ENCODE measurements around the gene TUSC2.

The TUSC2 gene

DNA sequence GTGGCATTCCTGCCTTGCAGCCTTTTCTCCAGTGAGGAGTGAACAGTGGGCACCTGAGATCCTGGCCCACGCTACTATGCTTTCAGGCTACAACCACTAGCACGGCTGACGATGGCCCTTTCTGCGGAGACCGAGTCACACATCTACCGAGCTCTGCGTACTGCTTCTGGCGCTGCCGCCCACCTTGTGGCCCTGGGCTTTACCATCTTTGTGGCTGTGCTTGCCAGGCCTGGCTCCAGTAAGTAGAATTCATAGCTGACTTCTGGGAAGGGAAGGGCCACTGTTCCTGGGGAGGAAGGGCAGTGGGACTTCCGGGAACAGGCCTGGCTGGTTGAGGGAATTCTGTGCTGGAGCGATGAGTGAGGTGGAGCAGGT, 23.3 kb upstream of the TUSC2 start:
- ChIA-PET POLR2A (interaction anchor here (1.7 to 3.1 kb wide), 2 partner anchors 11 to 14 kb away, joined by 7 to 24 read pairs; partner anchors contain the start of gene RASSF1), CTCF (interaction anchor here (2.1 to 8.4 kb wide), 4 partner anchors 10 to 265 kb away, joined by 4 to 70 read pairs (median 32); partner anchors contain the start of gene RASSF1)
- TF ChIP-seq, protein P1, sequence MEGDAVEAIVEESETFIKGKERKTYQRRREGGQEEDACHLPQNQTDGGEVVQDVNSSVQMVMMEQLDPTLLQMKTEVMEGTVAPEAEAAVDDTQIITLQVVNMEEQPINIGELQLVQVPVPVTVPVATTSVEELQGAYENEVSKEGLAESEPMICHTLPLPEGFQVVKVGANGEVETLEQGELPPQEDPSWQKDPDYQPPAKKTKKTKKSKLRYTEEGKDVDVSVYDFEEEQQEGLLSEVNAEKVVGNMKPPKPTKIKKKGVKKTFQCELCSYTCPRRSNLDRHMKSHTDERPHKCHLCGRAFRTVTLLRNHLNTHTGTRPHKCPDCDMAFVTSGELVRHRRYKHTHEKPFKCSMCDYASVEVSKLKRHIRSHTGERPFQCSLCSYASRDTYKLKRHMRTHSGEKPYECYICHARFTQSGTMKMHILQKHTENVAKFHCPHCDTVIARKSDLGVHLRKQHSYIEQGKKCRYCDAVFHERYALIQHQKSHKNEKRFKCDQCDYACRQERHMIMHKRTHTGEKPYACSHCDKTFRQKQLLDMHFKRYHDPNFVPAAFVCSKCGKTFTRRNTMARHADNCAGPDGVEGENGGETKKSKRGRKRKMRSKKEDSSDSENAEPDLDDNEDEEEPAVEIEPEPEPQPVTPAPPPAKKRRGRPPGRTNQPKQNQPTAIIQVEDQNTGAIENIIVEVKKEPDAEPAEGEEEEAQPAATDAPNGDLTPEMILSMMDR (IDR thresholded peaks at IDR 0.05; ENCODE audit: control extremely low read depth, extremely low read depth, low read depth, missing control alignments): no peak
- no peak for DNase-seq (ENCODE audit: extremely low spot score)

DNA sequence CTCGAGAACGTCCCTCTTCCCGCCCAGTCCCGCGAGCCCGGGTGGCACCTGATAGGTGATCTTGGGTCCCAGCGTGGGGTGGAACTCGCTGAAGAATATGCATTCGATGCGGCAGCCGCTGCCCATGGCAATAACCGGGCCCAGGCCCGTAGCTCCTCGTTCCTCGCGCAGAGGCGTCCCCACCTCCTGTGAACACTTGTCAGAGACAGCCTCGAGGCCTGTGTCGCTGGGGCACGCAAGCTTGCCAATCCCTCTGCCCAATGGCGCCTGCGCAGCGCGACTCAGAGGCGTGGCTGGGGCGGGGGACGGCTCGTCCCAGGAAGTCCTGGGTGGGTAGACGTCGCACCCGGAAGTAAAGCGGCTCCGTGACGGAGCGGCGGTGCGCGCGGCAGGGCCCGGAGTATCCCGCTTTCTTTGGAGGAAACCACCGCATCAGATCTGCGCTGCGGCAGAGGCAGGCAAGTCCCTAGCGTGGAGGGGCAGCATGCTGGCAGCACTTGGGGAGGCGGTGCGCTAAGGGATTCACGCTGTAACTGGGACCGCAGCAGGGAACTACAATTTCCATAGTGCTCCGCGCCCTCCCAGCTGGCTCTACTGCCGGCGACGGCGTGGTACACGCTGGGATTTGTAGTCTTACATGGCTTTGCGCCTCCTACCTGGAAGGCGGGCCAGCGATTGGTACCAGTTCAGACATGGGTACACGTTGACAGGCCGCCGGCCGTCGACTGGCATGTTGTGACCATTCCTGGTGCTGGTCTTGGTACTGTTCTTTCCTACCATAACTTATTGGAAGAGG, 22.7 kb upstream of the TUSC2 start, which contains the start of the genes CYB561D2 and NPRL2:
Gene CYB561D2 (plus strand): TSS at position 336 of the 796 bp plus-strand sequence. CDS start 572 bp downstream, outside the sequence.
Gene NPRL2 (minus strand): TSS at position 249 of the 796 bp plus-strand sequence. CDS start 123 bp downstream, at position 126.
- POLR2A ChIA-PET: interaction anchor here (0.8 to 3.1 kb wide), 4 partner anchors 9 to 23 kb away, joined by 3 to 24 read pairs (median 6); partner anchors contain the start of genes RASSF1 and TUSC2
- TF ChIP-seq, protein P1 (IDR thresholded peaks at IDR 0.05; ENCODE audit: control extremely low read depth, extremely low read depth, low read depth, missing control alignments): no peak
- DNase-seq (ENCODE audit: extremely low spot score): peak; percentile 97
- CTCF ChIA-PET: interaction anchor here (1.5 to 8.4 kb wide), 8 partner anchors 11 to 265 kb away, joined by 4 to 70 read pairs (median 10); partner anchors contain the start of gene RASSF1

DNA sequence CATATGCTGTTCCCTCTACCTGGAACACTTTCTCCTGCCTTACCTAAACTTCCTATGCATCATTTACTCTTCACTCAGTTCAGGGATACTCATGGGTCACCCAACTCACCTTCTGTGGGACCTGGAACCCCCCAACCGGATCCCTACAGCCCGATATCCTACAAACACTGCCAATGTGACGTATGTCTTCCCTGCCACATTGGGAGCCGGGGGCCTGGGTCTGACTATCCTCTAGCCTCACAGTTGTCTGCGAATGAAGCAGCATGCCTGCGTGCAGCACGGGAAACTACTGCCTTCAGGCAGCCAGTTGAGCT, 22.1 kb upstream of the TUSC2 start:
- TF ChIP-seq, protein P1 (IDR thresholded peaks at IDR 0.05; ENCODE audit: control extremely low read depth, extremely low read depth, low read depth, missing control alignments): no peak
- CTCF ChIA-PET: interaction anchor here (1.5 to 8.4 kb wide), 8 partner anchors 11 to 266 kb away, joined by 4 to 70 read pairs (median 10); partner anchors contain the start of gene RASSF1
- no peak for DNase-seq (ENCODE audit: extremely low spot score)
- POLR2A ChIA-PET: interaction anchor here (0.8 to 3.1 kb wide), 4 partner anchors 10 to 22 kb away, joined by 3 to 24 read pairs (median 6); partner anchors contain the start of genes RASSF1 and TUSC2

DNA sequence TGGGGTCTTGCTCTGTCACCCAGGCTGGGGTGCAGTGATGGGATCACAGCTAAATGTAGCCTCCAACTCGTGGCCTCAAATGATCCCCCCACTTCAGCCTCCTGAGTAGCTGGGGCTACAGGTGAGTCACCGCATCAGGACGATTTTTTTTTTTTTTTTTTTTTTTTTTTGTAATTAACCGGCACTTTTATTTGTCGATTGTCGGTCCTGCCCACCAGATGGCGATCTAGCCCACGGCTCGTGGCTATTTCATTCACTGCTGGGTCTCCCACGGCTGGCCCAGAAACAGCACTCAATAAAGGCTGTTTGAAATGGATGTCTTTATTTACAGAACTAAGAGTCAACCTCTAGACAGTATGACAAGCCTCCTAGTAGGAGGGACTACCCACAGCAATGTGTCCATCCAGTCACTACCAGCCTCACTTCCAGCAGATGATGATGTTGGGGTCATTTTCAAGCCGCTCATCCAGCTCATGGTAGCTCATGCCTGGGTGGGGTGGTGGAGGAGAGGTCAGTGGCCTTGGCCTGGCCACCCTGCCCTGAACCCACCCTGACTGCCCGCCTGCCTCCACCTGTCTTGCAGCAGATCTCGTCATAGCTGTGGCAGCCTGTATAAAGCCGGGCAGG, 19.3 kb upstream of the TUSC2 start:
- POLR2A ChIA-PET: interaction anchor here (0.6 to 1.2 kb wide), 2 partner anchors 10 to 221 kb away, joined by 4 to 5 read pairs; no protein-coding TSS in a partner anchor
- TF ChIP-seq, protein P1 (IDR thresholded peaks at IDR 0.05; ENCODE audit: control extremely low read depth, extremely low read depth, low read depth, missing control alignments): peak; percentile 56
- CTCF ChIA-PET: interaction anchor here (1.0 to 8.4 kb wide), 15 partner anchors 9 to 266 kb away, joined by 3 to 70 read pairs (median 5); partner anchors contain the start of genes CISH, HYAL3, NAA80 and RASSF1
- DNase-seq (ENCODE audit: extremely low spot score): peak; percentile 63

DNA sequence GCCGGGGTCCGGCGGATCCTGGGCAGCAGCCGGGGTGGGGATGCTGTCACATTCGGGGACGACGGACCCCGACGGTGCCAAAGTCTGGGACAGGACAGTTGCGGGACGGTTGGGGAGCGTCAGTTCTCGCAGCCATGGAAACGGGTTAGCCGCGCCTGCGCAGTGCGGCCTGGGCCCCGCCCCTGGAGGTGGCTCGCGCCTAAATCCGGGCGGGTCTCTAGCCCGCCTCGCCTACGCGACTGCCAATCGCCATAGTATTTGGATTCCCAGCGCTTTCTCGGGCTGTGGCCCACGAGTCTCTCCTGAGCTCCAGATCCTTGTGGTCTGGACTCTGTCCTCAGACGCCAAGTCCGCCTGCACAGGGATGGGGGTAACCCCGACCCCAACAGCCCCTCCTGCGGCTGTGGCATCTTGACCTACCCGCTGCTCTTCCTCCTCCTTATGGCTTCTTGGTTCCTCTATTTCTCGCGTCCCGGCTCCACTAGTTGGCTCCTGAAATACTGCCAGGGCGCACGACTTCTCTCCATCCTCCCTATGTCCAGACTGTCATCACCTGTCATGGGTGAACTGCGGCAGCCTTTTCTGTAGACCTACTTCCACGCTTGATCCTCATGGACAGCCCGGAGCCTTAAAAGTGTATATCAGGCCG, 17.7 kb upstream of the TUSC2 start, which contains the start of gene ZMYND10:
Gene ZMYND10 (minus strand): TSS at position 147 of the 649 bp plus-strand sequence. CDS start 153 bp downstream, outside the sequence.
- ChIA-PET POLR2A (no interaction called here), CTCF (interaction anchor here (0.9 to 8.4 kb wide), 3 partner anchors 9 to 197 kb away, joined by 3 to 70 read pairs (median 6); no protein-coding TSS in a partner anchor)
- peak; percentile 85 for DNase-seq (ENCODE audit: extremely low spot score)

More for the DNA sequence above, 17.7 kb upstream of the TUSC2 start, which contains the start of gene ZMYND10:
- TF ChIP-seq, protein P1 (IDR thresholded peaks at IDR 0.05; ENCODE audit: control extremely low read depth, extremely low read depth, low read depth, missing control alignments): no peak
